GM19463 (cell line): ENCODE results near the gene P2RX2.

Source experiments
- ATAC-seq: cut with Tn5 transposase; IDR thresholded peaks from one replicate; pipeline ENCODE4 v1.9.1; 2021; ENCODE audit warnings: mild to moderate bottlenecking, moderate library complexity; ENCODE audit not compliant: unreplicated experiment

P2RX2 gene

DNA sequence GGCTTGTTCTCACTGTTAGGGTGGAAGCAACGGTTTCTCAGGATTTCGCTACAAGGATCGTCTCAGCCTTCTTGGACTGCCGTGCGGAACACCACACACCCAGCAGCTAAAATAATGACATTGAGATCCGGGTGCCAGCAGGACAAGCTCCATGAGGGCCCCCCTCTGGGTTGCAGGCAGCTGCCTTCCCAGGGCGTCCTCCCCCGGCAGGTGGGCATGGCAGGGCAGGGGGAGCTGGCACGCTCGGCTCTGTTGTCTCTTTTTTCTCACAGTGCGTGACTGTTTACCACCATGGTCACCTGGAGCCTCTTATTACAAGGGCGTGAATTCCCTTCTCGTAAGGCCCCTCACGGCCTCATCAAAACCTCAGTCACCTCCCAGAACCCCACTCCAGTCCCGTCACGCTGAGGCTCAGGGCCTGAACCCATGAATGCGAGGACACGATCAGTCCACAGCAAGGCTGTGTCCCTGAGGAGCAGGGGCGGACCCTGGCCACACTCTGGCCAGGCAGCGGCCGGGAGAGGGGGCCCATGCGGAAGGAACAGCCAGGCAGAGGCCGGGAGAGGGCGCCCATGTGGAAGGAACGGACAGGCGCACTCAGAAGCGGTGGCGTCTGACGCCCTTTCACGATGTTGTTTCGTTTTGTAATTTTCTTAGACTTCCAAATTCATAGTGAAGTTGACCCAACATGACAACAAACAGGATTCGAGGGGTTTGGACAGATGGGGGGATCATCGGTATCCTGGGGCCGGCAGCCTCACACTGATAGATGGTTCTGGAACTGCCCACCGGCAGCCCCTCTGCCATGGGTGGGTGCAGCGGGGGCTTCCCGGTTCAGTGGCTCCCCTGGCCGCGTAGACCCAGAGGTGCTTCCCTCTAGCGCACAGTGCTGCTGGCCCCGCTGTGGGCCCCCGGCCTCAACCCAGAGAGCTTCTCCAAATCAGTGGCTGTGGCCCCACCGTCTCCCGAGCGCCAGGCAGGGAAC lies 18.2 kb upstream of the P2RX2 start:
- ATAC-seq: no peak

DNA sequence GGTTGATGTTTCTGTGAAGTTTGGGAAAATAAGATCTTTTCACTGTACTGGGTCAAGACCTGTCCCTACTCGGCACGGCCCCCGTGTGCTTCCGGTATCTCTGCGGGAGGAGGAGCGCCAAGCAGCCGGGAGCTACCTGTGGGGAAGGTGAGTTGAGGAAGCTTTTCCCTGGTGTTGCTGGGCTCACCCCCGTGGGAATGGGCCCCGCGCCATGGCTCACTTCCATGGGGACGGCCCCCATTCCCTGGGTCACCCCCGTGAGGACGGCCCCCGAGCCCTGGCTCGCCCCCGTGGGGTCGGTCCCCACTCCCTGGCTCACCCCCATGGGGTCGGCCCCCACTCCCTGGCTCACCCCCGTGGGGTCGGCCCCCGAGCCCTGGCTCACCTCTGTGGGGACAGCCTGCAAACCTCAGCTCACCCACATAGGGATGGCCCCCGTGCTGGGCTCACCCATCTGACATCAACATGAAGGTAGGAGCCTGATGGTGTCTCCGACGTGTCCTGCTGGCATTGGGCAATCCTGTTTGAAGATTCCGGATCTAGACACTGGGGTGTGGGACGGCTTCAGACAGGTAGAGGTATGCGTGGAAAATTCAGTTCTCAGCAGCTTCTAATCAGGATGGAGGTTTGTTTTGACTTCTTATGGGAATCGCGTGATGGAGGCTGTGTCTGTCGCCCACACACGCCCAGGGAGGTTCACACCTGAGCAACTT lies 17.2 kb upstream of the P2RX2 start:
- ATAC-seq: no peak

GRCh38 chr12:132602572-132603239 lies 15.9 kb upstream of the P2RX2 start:
- no peak for ATAC-seq

DNA sequence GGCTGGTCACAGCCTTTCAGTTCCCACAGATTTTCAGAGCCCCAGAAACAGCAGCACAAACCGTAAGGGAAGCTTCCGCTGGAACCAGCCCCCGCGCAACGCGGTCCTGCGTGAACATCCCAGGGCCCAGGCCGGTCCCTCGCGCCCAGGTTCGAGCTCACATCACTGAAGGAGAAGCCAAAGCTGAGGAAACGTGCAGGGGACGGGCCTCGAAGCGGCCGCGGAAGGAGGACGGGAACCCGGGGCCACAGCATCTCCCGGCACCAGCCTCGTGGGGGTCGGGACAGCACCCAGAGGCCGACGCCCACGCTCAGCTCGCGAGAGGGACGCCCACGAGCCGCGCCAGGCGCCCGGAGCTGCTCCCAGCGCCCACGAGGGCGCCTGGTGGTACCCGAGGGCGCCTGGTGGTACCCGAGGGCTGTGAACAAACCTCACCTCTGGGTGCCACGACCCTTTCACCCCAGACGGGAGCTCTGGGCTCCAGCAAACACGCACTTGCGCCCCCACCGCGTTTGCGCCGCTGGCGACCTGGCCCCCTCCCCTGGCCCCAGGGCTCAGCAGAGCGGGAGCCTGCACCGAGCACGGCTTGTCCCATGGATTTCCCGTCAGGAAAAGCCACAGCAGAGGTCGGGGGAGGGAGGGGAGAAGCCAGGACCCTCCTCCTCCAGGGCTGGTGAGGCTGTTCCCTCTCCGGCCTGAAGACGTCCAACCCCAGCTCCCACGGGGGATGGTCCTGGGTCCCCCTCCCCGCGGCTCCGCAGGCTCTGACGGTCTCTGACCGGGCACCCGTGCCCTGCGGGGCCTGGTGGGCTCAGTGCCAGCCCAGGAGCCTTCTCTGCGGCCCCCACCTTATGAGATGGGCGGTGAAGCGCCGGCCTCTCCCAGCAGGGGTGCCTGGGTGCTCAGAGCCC lies 15.1 kb upstream of the P2RX2 start:
- no peak for ATAC-seq

DNA sequence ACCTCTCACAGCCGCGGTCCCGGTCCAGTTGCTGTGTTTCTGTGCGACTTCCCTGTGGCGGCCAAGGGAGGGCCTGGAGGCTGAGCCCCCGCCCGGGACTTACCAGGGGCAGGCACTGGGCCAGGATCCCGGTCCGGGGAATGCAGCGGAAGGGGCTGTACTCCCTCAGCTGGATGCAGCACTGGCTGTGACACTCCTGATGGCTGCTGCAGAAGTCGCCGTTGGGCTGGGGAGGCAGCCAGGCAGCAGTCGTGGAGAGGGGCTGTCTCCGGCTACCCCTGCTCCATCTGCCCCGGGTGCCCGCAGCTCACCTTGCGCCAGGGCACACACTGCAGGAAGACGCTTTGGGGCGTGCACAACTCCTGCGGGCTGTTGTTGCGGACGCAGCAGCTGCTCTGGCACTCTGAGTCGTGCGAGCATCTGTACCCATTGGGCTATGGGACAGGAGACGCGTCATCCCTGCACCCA lies 14.4 kb upstream of the P2RX2 start:
- ATAC-seq: no peak

GRCh38 chr12:132604668-132605441 lies 13.7 kb upstream of the P2RX2 start:
- no peak for ATAC-seq

DNA sequence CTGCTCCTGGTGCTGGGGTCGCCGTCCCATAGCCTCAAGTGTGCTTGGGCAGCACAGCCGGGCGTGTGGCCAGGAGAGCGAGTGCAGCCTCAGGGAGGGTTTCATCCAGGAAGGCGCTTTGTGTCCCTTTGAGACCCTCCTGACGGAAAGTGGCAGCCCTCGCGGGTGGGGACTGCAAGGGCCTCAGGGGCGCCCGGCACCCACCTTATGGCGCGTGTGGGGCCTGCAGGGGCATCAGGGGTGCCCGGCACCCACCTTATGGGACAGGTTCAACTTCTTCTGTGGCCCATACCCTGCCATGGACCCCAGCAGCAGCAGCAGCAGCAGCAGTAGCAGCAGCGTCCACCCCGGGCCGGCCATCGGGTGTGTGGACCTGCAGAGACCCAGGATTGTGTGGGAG lies 12.7 kb upstream of the P2RX2 start:
- ATAC-seq: no peak

GRCh38 chr12:132606466-132606865 lies 12.1 kb upstream of the P2RX2 start:
- no peak for ATAC-seq

DNA sequence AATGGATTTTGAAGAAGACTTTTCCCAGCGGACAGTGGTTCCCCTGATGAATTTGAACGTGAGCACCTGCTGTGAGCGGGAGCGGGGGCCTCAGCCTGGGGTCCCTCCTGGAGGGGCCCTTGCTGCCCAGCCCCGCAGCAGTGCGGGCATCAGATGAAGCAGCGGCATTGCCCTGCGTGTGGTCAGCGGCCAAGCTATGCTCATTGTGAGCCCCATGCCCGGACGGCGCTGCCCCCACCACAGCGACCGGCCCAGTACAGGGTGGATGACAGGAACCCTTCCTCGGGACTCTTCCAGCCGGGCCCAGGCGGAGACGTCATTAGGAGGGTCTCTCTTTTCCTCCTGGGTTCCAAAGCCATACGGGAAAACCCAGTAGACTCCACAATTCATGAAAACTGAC lies 11.6 kb upstream of the P2RX2 start:
- ATAC-seq: no peak

GRCh38 chr12:132608231-132609171 lies 10.1 kb upstream of the P2RX2 start:
- no peak for ATAC-seq

GRCh38 chr12:132610051-132610759 lies 8.4 kb upstream of the P2RX2 start, which contains the start of gene LRCOL1:
LRCOL1 (minus strand) TSS chr12:132610582; CDS start chr12:132606251, 4,331 bp downstream.
- ATAC-seq: no peak

DNA sequence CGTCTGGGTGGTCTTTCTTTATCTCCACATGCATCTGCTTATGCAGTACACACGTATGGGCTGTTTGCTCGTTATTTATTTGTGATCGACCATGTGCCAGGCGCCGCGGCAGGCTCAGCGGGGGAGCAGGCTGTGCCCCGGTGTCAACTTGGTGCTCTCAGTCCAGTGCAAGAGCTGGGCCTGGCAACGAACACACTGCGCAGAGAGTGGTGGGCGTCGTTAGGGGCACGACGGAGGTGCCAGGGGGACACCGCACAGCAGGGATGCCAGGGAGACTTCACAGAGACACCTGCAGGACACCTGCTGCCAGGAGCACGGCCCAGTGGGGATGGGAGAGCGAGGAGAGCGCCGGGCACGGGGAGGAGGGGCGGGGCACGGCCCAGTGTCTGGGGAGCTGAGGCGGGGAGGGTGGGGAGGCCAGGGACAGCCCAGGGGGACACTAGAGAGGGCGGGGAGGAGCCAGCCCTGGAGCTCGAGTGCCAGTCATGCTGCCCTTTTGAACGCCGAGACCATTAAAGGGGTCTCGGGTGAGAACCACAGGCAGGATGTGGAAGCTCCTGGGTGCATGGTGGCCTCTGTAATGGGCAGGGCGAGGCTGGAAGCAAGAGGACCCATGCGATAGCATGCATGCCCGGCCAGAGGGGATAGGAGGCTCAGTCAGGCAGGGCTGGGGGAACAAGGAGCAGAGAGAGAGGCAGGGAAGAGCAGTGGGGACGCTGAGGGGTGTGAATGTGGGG lies 7.5 kb upstream of the P2RX2 start:
- no peak for ATAC-seq

DNA sequence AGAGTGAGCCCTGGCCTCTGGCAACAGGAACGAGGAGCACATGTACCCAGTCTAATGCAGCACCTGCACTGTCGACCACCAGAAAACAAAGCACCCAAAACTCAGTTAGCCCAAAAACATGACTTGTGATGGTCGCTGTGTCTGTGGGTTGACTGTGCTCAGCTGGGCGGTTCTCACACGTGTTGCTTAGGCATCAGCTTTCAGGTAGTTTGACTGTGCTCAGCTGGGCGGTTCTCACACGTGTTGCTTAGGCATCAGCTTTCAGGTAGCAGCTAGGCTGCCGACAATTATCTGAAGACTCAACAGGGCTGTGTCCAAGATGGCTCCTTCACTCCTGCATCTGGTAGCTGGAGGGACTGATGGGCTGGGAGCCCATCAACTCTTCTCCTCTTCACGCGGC lies 7.0 kb upstream of the P2RX2 start:
- no peak for ATAC-seq

- ATAC-seq: no peak
These were observed 4.5 kb upstream of the P2RX2 start for GRCh38 chr12:132614029-132614428.

DNA sequence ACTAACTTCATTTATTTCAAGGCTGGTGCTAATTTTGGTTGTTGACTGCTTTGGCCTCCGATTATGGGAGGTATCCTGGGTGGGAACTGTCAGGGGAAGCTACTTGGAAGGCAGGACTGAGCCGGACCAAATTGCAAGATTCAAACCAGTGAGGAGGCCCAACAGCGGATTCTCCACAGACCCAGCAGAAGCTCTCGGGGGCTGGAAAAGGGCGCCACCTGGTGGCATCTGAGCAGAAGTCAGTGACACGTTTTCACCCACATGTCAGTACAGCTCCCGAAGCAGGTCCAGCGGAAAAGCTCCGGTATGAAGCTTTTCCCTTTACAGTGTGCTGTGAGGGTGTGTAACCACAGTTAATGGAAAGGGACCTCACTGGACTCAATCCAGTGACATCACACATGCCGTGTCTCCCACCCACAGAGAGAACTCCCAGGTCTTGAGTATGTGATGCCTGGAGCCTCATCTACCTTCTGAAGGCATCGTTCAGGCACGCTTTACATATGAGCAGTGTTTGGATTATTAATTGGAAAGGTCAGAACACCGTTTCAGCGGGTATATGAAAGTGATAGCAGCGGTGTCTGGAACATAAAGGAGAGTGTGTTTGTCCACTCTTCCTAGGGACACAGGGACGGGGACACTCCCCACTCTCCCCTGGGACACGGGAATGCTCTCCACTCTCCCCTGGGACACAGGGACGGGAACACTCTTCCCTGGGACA lies 3.6 kb upstream of the P2RX2 start:
- no peak for ATAC-seq

GRCh38 chr12:132615579-132616038 lies 3.0 kb upstream of the P2RX2 start:
- no peak for ATAC-seq
